HepG2 (cell line): ENCODE data around the gene ANKRD27. TPM values are rescaled to one million over a fixed set of nuclear protein-coding genes. Genes with fewer than 3 reads are reported as not detected.

Experiments
- ARHGAP35 ChIP-seq: sonication (generic); formaldehyde crosslinking; IDR thresholded peaks from 2 replicates; pipeline ENCODE4 v1.9.0; 2022; ENCODE audit warnings: mild to moderate bottlenecking, inconsistent platforms, moderate library complexity, missing genetic modification reagents, borderline replicate concordance
- GABPB1 ChIP-seq: IDR thresholded peaks from 2 replicates; pipeline ENCODE4 v1.6.1; 2016; ENCODE audit warnings: mild to moderate bottlenecking, missing genetic modification reagents, moderate library complexity, missing compliant biosample characterization
- KAT7 ChIP-seq: IDR thresholded peaks from 2 replicates; pipeline ENCODE4 v1.6.1; 2018; ENCODE audit warnings: borderline replicate concordance, missing compliant biosample characterization
- PAWR ChIP-seq: sonication (generic); formaldehyde crosslinking; IDR thresholded peaks from 2 replicates; pipeline ENCODE4 v1.4.0; 2020; ENCODE audit warnings: missing genetic modification reagents, mild to moderate bottlenecking, borderline replicate concordance
- POLR2A ChIP-seq, 2 experiments: IDR thresholded peaks; 2 replicates each; pipeline ENCODE4 v1.6.1; 2011; ENCODE audit warnings: low read depth in 2 of 2, low read length in 2 of 2, mild to moderate bottlenecking in 1 of 2, moderate library complexity in 1 of 2; ENCODE audit not compliant: insufficient read depth in 1 of 2
- TMF1 ChIP-seq: sonication (generic); formaldehyde crosslinking; IDR thresholded peaks from 2 replicates; pipeline ENCODE4 v1.8.1; 2022; ENCODE audit warnings: low read depth, missing genetic modification reagents
- ZNF549 ChIP-seq: sonication (generic); formaldehyde crosslinking; IDR thresholded peaks from 2 replicates; pipeline ENCODE4 v1.5.0; 2020; ENCODE audit warnings: missing genetic modification reagents
- ZNF766 ChIP-seq: sonication (generic); formaldehyde crosslinking; IDR thresholded peaks from 2 replicates; pipeline ENCODE4 v1.5.0; 2020; ENCODE audit warnings: missing genetic modification reagents, borderline replicate concordance
- polyA plus RNA-seq, 8 experiments: library from polyadenylated mRNA; depleted of rRNA in 3 of 8; stranded (reverse) in 7 of 8; unstranded in 1 of 8; fragments of >200 nt; fragmentation: Illumina TruSeq in 4 of 8; extraction: Trizol in 4 of 8; gene quantifications; 2 replicates each; pipeline versions ENCODE4 v1.2.1 to v1.2.3, GENCODE V29; 2011 to 2016; ENCODE audit warnings: low read depth in 4 of 8, missing spikeins in 1 of 8, mixed read lengths in 1 of 8; ENCODE audit not compliant: insufficient read depth in 1 of 8
- total RNA-seq, 5 experiments: library from RNA; depleted of rRNA; stranded (reverse); fragments of >200 nt; fragmentation: Illumina TruSeq; extraction: Trizol; gene quantifications; 2 replicates each; pipeline ENCODE4 v1.2.3, GENCODE V29; 2016; ENCODE audit warnings: low read depth in 1 of 5
- TF ChIP-seq, protein P1 (sequence below): sonication (generic); formaldehyde crosslinking; IDR thresholded peaks from 2 replicates; pipeline ENCODE4 v1.5.1; 2020; ENCODE audit warnings: missing genetic modification reagents, mild to moderate bottlenecking, borderline replicate concordance
- TF ChIP-seq, protein P2 (sequence below), 2 experiments: sonication (generic) in 1 of 2; formaldehyde crosslinking in 1 of 2; IDR thresholded peaks; 2 replicates each; pipeline versions ENCODE4 v1.6.1 to v1.9.0; 2014 to 2022; ENCODE audit warnings: antibody characterized with exemption in 1 of 2, borderline replicate concordance in 1 of 2, inconsistent platforms in 1 of 2, low read depth in 1 of 2, missing genetic modification reagents in 1 of 2
- TF ChIP-seq, protein P3 (sequence below): sonication (generic); formaldehyde crosslinking; IDR thresholded peaks from 2 replicates; pipeline ENCODE4 v1.5.1; 2020; ENCODE audit warnings: mild to moderate bottlenecking, missing genetic modification reagents, borderline replicate concordance
- TF ChIP-seq, protein P4 (sequence below): sonication (generic); formaldehyde crosslinking; conservative IDR thresholded peaks from 2 replicates; pipeline ENCODE4 v1.4.0; 2020; ENCODE audit warnings: missing genetic modification reagents

ANKRD27 gene
- total and polyA plus RNA-seq, 2 of the 13 experiments (the other 11 are each of a cell fraction or from before 2014, with no cell fraction given) = 22.2 to 23.7 TPM

DNA sequence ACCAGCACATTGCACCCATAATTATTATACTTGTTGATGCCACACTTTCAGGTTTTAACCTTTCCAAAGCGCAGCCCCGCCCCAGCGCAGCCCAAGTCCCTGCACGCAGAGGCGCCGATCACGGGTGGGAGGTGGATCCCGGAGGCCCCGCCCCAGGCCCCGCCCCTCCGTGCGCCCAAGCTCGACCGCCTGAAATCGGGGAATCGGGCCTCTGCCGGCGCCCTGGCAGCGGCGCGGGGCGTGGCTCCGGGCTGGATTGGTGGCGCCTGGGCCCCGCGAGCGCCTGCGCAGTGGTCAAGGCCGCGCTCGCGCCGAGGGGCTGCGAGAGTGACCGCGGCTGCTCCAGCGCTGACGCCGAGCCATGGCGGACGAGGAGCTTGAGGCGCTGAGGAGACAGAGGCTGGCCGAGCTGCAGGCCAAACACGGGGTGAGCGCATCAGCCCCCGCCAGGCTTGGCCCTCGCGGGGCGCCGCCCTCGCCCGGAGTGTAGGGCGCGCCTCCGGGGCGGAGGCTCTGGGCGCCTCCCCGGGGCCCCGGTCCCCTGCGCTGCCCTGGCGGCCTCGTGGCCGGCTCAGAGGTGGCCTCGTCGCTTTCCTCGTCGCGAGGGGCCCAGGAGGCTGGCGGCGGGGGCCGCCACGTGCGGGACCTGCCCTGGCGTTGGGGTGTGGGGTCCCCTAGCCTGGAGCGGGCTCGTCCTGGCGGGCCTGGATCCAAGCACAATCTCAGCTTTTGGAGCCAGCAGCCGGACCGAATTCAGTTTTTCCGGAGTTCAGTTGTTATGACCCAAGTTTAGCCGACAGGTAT, 93.9 kb downstream of the ANKRD27 start, which contains the start of gene PDCD5 (continued):
- TF ChIP-seq ZNF549 (CRISPR knock-in tag) = no peak
- TF ChIP-seq ARHGAP35 = no peak
- TF ChIP-seq GABPB1 (CRISPR knock-in tag) = peak; percentile 49
- TF ChIP-seq, protein P1, sequence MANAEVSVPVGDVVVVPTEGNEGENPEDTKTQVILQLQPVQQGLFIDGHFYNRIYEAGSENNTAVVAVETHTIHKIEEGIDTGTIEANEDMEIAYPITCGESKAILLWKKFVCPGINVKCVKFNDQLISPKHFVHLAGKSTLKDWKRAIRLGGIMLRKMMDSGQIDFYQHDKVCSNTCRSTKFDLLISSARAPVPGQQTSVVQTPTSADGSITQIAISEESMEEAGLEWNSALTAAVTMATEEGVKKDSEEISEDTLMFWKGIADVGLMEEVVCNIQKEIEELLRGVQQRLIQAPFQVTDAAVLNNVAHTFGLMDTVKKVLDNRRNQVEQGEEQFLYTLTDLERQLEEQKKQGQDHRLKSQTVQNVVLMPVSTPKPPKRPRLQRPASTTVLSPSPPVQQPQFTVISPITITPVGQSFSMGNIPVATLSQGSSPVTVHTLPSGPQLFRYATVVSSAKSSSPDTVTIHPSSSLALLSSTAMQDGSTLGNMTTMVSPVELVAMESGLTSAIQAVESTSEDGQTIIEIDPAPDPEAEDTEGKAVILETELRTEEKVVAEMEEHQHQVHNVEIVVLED (CRISPR knock-in tag) = peak; percentile 87; the same call in 1 of the 2 replicates
- TF ChIP-seq TMF1 = peak; percentile 89
- TF ChIP-seq, protein P2, sequence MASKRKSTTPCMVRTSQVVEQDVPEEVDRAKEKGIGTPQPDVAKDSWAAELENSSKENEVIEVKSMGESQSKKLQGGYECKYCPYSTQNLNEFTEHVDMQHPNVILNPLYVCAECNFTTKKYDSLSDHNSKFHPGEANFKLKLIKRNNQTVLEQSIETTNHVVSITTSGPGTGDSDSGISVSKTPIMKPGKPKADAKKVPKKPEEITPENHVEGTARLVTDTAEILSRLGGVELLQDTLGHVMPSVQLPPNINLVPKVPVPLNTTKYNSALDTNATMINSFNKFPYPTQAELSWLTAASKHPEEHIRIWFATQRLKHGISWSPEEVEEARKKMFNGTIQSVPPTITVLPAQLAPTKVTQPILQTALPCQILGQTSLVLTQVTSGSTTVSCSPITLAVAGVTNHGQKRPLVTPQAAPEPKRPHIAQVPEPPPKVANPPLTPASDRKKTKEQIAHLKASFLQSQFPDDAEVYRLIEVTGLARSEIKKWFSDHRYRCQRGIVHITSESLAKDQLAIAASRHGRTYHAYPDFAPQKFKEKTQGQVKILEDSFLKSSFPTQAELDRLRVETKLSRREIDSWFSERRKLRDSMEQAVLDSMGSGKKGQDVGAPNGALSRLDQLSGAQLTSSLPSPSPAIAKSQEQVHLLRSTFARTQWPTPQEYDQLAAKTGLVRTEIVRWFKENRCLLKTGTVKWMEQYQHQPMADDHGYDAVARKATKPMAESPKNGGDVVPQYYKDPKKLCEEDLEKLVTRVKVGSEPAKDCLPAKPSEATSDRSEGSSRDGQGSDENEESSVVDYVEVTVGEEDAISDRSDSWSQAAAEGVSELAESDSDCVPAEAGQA (IDR thresholded peaks at IDR 0.05; ENCODE audit: low read depth) = no peak
- TF ChIP-seq, protein P2 (CRISPR knock-in tag; IDR thresholded peaks at IDR 0.05; ENCODE audit: borderline replicate concordance) = no peak
- TF ChIP-seq PAWR = no peak
- TF ChIP-seq, protein P3, sequence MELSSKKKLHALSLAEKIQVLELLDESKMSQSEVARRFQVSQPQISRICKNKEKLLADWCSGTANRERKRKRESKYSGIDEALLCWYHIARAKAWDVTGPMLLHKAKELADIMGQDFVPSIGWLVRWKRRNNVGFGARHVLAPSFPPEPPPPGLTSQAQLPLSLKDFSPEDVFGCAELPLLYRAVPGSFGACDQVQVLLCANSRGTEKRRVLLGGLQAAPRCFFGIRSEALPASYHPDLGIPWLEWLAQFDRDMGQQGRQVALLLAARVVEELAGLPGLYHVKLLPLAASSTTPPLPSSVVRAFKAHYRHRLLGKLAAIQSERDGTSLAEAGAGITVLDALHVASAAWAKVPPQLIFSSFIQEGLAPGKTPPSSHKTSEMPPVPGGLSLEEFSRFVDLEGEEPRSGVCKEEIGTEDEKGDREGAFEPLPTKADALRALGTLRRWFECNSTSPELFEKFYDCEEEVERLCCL (CRISPR knock-in tag) = 0 out of 2 replicates have a peak, but pooled peaks have one; percentile 37
- no peak for TF ChIP-seq KAT7 (CRISPR knock-in tag)
- no peak; the same call in 1 of the 2 replicates for TF ChIP-seq ZNF766 (CRISPR knock-in tag)
- TF ChIP-seq, protein P4, sequence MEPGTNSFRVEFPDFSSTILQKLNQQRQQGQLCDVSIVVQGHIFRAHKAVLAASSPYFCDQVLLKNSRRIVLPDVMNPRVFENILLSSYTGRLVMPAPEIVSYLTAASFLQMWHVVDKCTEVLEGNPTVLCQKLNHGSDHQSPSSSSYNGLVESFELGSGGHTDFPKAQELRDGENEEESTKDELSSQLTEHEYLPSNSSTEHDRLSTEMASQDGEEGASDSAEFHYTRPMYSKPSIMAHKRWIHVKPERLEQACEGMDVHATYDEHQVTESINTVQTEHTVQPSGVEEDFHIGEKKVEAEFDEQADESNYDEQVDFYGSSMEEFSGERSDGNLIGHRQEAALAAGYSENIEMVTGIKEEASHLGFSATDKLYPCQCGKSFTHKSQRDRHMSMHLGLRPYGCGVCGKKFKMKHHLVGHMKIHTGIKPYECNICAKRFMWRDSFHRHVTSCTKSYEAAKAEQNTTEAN (CRISPR knock-in tag) = no peak; the same call in 1 of the 2 replicates
- TF ChIP-seq POLR2A (IDR thresholded peaks at IDR 0.05; ENCODE audit: insufficient read depth in 1 of 2, low read depth in 2 of 2, low read length in 2 of 2) = peak; percentile 86 to 95
